Endodermal cell (in vitro differentiated cells): ENCODE data around the gene LCE5A. TPM values are rescaled to one million over a fixed set of nuclear protein-coding genes. Genes with fewer than 3 reads are reported as not detected.

Source experiments
- DNase-seq: peaks from one replicate; pipeline ENCODE4 v3.0.0-alpha.2; 2017
- H3K27ac ChIP-seq: 2 replicates; pipeline ENCODE4 v1.5.1; 2013; ENCODE audit warnings: mild to moderate bottlenecking, low read depth, low read length, moderate library complexity
- H3K27me3 ChIP-seq: 2 replicates; pipeline ENCODE4 v1.6.1; 2013; ENCODE audit warnings: mild to moderate bottlenecking, low read length, moderate library complexity; ENCODE audit not compliant: insufficient read depth, control insufficient read depth, poor library complexity, severe bottlenecking
- H3K36me3 ChIP-seq: 2 replicates; pipeline ENCODE4 v1.7.0; 2013; ENCODE audit warnings: mild to moderate bottlenecking, low read length, moderate library complexity; ENCODE audit not compliant: control insufficient read depth, insufficient read depth
- H3K4me1 ChIP-seq: one replicate; pipeline ENCODE4 v1.7.0; 2013; ENCODE audit warnings: low read length; ENCODE audit not compliant: control insufficient read depth, insufficient read depth
- H3K4me3 ChIP-seq: 2 replicates; pipeline ENCODE4 v1.5.1; 2013; ENCODE audit warnings: mild to moderate bottlenecking, low read length, moderate library complexity
- H3K9ac ChIP-seq: 2 replicates; pipeline ENCODE4 v1.6.1; 2013; ENCODE audit warnings: mild to moderate bottlenecking, low read length, moderate library complexity; ENCODE audit not compliant: poor library complexity, severe bottlenecking; ENCODE audit errors: extremely low read depth
- H3K9me3 ChIP-seq: 2 replicates; pipeline ENCODE4 v1.6.1; 2013; ENCODE audit warnings: mild to moderate bottlenecking, low read length, moderate library complexity; ENCODE audit not compliant: control insufficient read depth
- H3K27ac Mint-ChIP-seq: 2 replicates; pipeline ENCODE4 v1.8.0; 2020; ENCODE audit warnings: mixed read lengths
- H3K27me3 Mint-ChIP-seq: 2 replicates; pipeline ENCODE4 v1.8.0; 2021; ENCODE audit warnings: mild to moderate bottlenecking, mixed read lengths; ENCODE audit not compliant: insufficient read depth
- H3K36me3 Mint-ChIP-seq: 2 replicates; pipeline ENCODE4 v1.8.0; 2020; ENCODE audit warnings: low read depth, mixed read lengths
- H3K4me1 Mint-ChIP-seq: 2 replicates; pipeline ENCODE4 v1.8.0; 2020; ENCODE audit warnings: mixed read lengths
- H3K4me3 Mint-ChIP-seq: 2 replicates; pipeline ENCODE4 v1.8.0; 2020; ENCODE audit warnings: mild to moderate bottlenecking, moderate library complexity, mixed read lengths
- H3K9me3 Mint-ChIP-seq: 2 replicates; pipeline ENCODE4 v1.8.0; 2020; ENCODE audit warnings: mild to moderate bottlenecking, mixed read lengths
- CTCF ChIP-seq: fragments of 200-600 bp; sonication (generic); conservative IDR thresholded peaks from 2 replicates; pipeline ENCODE4 v1.5.0; 2021; ENCODE audit warnings: antibody characterized with exemption, mild to moderate bottlenecking
- WGBS, 2 experiments: methylation state at CpG; one replicate each; pipeline versions ENCODE4 v1.1.5 to v1.1.7; 2013; ENCODE audit warnings: missing lambda C conversion rate in 2 of 2, mixed read lengths in 1 of 2; ENCODE audit not compliant: insufficient coverage in 1 of 2, insufficient read length in 1 of 2; 5-methylcytosine and 5-hydroxymethylcytosine counted together
- total RNA-seq, 2 donors: library from RNA; stranded (reverse); fragmentation: NEBNext Ultra II Directional in 1 of 2; extraction: Animal tissue kit (Norgen Biotek cat#: 25700) in 1 of 2; gene quantifications; 2 replicates in 1 of 2; 3 replicates in 1 of 2; pipeline ENCODE4 v1.2.1, GENCODE V29; 2021

Gene LCE5A
- total RNA-seq, 2 donors from 2014 or later: not detected

- H3K36me3 ChIP-seq: no peaks in the 10 kb centered on the region
- DNase-seq: no peak
- no peak overlapping the region for H3K4me3 ChIP-seq
- no peak for TF ChIP-seq CTCF
- Mint-ChIP-seq H3K27ac (no peak overlapping the region), H3K27me3 (no peaks in the 10 kb centered on the region), H3K36me3 (no peaks in the 10 kb centered on the region), H3K4me3 (no peak overlapping the region), H3K4me1 (no peaks in the 10 kb centered on the region), H3K9me3 (peaks cover 67% of the 10 kb centered on the region)
- no peak overlapping the region for H3K27ac ChIP-seq
- H3K27me3 ChIP-seq: no peaks in the 10 kb centered on the region
- H3K9me3 ChIP-seq: peaks cover 55% of the 10 kb centered on the region
- H3K4me1 ChIP-seq: no peaks in the 10 kb centered on the region
- no peak overlapping the region for H3K9ac ChIP-seq
- 83 to 93% methylated on average over 17 to 33 of the region's 33 CpGs for WGBS, 2 experiments
Measured at GRCh38 chr1:152515434-152515783, 4.8 kb downstream of the LCE5A start.

GRCh38 chr1:152516082-152516481, 5.5 kb downstream of the LCE5A start:
- H3K27ac Mint-ChIP-seq: no peak overlapping the region
- Histone ChIP-seq H3K36me3 (no peaks in the 10 kb centered on the region), H3K27ac (no peak overlapping the region), H3K9ac (no peak overlapping the region), H3K9me3 (peaks cover 51% of the 10 kb centered on the region), H3K4me3 (no peak overlapping the region), H3K27me3 (no peaks in the 10 kb centered on the region), H3K4me1 (no peaks in the 10 kb centered on the region)
- H3K9me3 Mint-ChIP-seq: peaks cover 60% of the 10 kb centered on the region
- no peak for TF ChIP-seq CTCF
- H3K4me1 Mint-ChIP-seq: no peaks in the 10 kb centered on the region
- WGBS, 2 experiments: 74 to 80% methylated on average over 5 to 7 of the region's 7 CpGs
- no peaks in the 10 kb centered on the region for H3K36me3 Mint-ChIP-seq
- no peaks in the 10 kb centered on the region for H3K27me3 Mint-ChIP-seq
- H3K4me3 Mint-ChIP-seq: no peak overlapping the region
- DNase-seq: no peak

GRCh38 chr1:152517237-152517811, 6.7 kb downstream of the LCE5A start:
- DNase-seq: no peak
- H3K4me3 ChIP-seq: no peak overlapping the region
- Mint-ChIP-seq H3K27ac (no peak overlapping the region), H3K27me3 (no peaks in the 10 kb centered on the region), H3K4me3 (no peak overlapping the region), H3K36me3 (no peaks in the 10 kb centered on the region), H3K4me1 (no peaks in the 10 kb centered on the region), H3K9me3 (peaks cover 51% of the 10 kb centered on the region)
- peaks cover 57% of the 10 kb centered on the region for H3K9me3 ChIP-seq
- no peaks in the 10 kb centered on the region for H3K27me3 ChIP-seq
- H3K4me1 ChIP-seq: no peaks in the 10 kb centered on the region
- no peak overlapping the region for H3K9ac ChIP-seq
- WGBS, 2 experiments: 58 to 61% methylated on average over 5 to 7 of the region's 7 CpGs
- H3K36me3 ChIP-seq: no peaks in the 10 kb centered on the region
- no peak for TF ChIP-seq CTCF
- no peak overlapping the region for H3K27ac ChIP-seq
